AG04449 (cell line): Measurements from ENCODE around the gene GALNT2.

Experiments used
- CTCF ChIA-PET: fragments of 350-600 bp; formaldehyde crosslinking; extraction: SDS; loops from one replicate; lab custom pipeline; 2021; ENCODE audit warnings: antibody characterized with exemption; lab: Yijun Ruan, JAX
- POLR2A ChIA-PET: fragments of 400-600, 350-600 bp; formaldehyde crosslinking; extraction: SDS; loops from one replicate; lab custom pipeline; 2020; ENCODE audit warnings: antibody characterized with exemption, inconsistent platforms; lab: Yijun Ruan, JAX
- DNase-seq: peaks from one replicate; pipeline ENCODE4 v3.0.0-alpha.2; 2010; ENCODE audit warnings: low read depth, low spot score
- H3K4me3 ChIP-seq: 2 replicates; pipeline ENCODE4 v1.5.1; 2011; ENCODE audit warnings: low read depth, mild to moderate bottlenecking, control low read depth, low read length
- CTCF ChIP-seq: IDR thresholded peaks from one replicate; pipeline ENCODE4 v1.5.1; 2011; ENCODE audit warnings: mild to moderate bottlenecking, moderate library complexity, low read length, control low read depth, inconsistent platforms; ENCODE audit not compliant: insufficient read depth; ENCODE audit errors: missing control alignments

The GALNT2 gene

GRCh38 chr1:230072296-230072695 lies 5.3 kb downstream of the GALNT2 start:
- no peak for DNase-seq
- CTCF ChIA-PET = interaction anchor here (1.0 kb wide), 1 partner anchor 156 kb away, joined by 3 read pairs; no protein-coding TSS in a partner anchor
- H3K4me3 ChIP-seq = no peak overlapping the region
- POLR2A ChIA-PET = interaction anchor here (0.9 kb wide), 1 partner anchor 13 kb away, joined by 4 read pairs; no protein-coding TSS in a partner anchor
- no peak for TF ChIP-seq CTCF

GRCh38 chr1:230072866-230073265 lies 5.8 kb downstream of the GALNT2 start:
- no peak for TF ChIP-seq CTCF
- H3K4me3 ChIP-seq = no peak overlapping the region
- no peak for DNase-seq
- ChIA-PET CTCF (no interaction called here), POLR2A (interaction anchor here (1.1 kb wide), 1 partner anchor 32 kb away, joined by 5 read pairs; no protein-coding TSS in a partner anchor)

GRCh38 chr1:230073371-230074035 lies 6.5 kb downstream of the GALNT2 start:
- peak; percentile 51 for DNase-seq
- ChIA-PET POLR2A (interaction anchor here (1.1 kb wide), 1 partner anchor 31 kb away, joined by 5 read pairs; no protein-coding TSS in a partner anchor), CTCF (interaction anchor here (1.3 kb wide), 1 partner anchor 413 kb away, joined by 3 read pairs; no protein-coding TSS in a partner anchor)
- H3K4me3 ChIP-seq = peak overlapping the region; percentile 8; the same call in 1 of the 2 replicates
- no peak for TF ChIP-seq CTCF

- peak; percentile 3 for TF ChIP-seq CTCF
- no peak overlapping the region for H3K4me3 ChIP-seq
- CTCF ChIA-PET = interaction anchor here (1.3 kb wide), 1 partner anchor 413 kb away, joined by 3 read pairs; no protein-coding TSS in a partner anchor
- POLR2A ChIA-PET = no interaction called here
- DNase-seq = no peak
Observed at GRCh38 chr1:230074270-230074669, 7.2 kb downstream of the GALNT2 start.

- TF ChIP-seq CTCF = no peak
Observed at GRCh38 chr1:230074762-230075161, 7.7 kb downstream of the GALNT2 start.

GRCh38 chr1:230076121-230076520 lies 9.1 kb downstream of the GALNT2 start:
- POLR2A ChIA-PET = no interaction called here
- CTCF ChIA-PET = no interaction called here
- no peak overlapping the region for H3K4me3 ChIP-seq
- TF ChIP-seq CTCF = no peak
- DNase-seq = no peak

More at GRCh38 chr1:230074762-230075161, 7.7 kb downstream of the GALNT2 start:
- ChIA-PET CTCF (no interaction called here), POLR2A (no interaction called here)
- no peak overlapping the region for H3K4me3 ChIP-seq
- DNase-seq = no peak
